Muscle of leg (tissue), 11 donors: Measurements from ENCODE around the gene SLIT3. TPM values are rescaled to one million over a fixed set of nuclear protein-coding genes. Genes with fewer than 3 reads are reported as not detected.

Experiments used
- DNase-seq: peaks from one replicate; pipeline ENCODE4 v3.0.0; 2013
- H3K27ac ChIP-seq: one replicate; pipeline ENCODE4 v1.5.1; 2013; ENCODE audit warnings: mild to moderate bottlenecking, low read length, control low read depth
- H3K27me3 ChIP-seq: one replicate; pipeline ENCODE4 v1.6.1; 2013; ENCODE audit warnings: low read length; ENCODE audit not compliant: control insufficient read depth, insufficient read depth
- H3K36me3 ChIP-seq: one replicate; pipeline ENCODE4 v1.6.1; 2013; ENCODE audit warnings: low read length; ENCODE audit not compliant: control insufficient read depth, insufficient read depth
- H3K4me1 ChIP-seq: one replicate; pipeline ENCODE4 v1.6.1; 2013; ENCODE audit warnings: low read length; ENCODE audit not compliant: control insufficient read depth, insufficient read depth
- H3K4me3 ChIP-seq: one replicate; pipeline ENCODE4 v1.5.1; 2013; ENCODE audit warnings: low read length, control low read depth
- H3K9me3 ChIP-seq: replicated peaks from 2 replicates; pipeline ENCODE4 v1.6.1; 2013; ENCODE audit warnings: low read depth, low read length; ENCODE audit not compliant: control insufficient read depth
- WGBS: methylation state at CpG from one replicate; pipeline ENCODE4 v1.1.5; 2013; ENCODE audit warnings: missing lambda C conversion rate; ENCODE audit not compliant: insufficient coverage; 5-methylcytosine and 5-hydroxymethylcytosine counted together
- polyA plus RNA-seq, 8 donors: library from polyadenylated mRNA; unstranded; fragments of 120-200 nt; gene quantifications; one replicate each; pipeline versions ENCODE4 v1.2.1 to v1.2.3, GENCODE V29; 2013; ENCODE audit warnings: inconsistent platforms in 1 of 8, low replicate concordance in 1 of 8; ENCODE audit not compliant: insufficient read length in 8 of 8, insufficient read depth in 1 of 8
- total RNA-seq: library from RNA; stranded (reverse); fragments of 120-200 nt; gene quantifications from one replicate; pipeline ENCODE4 v1.2.4, GENCODE V29; 2013

The SLIT3 gene
- total and polyA plus RNA-seq, 9 donors = 5.2 to 36.4 (median 12.2) TPM

- 87% methylated on average over 5 of the region's 5 CpGs for WGBS
Measured at GRCh38 chr5:168984135-168984675, 316.7 kb downstream of the SLIT3 start.

GRCh38 chr5:168979135-168979534, 321.8 kb downstream of the SLIT3 start:
- 58% methylated on average over 2 of the region's 5 CpGs for WGBS
- no peaks in the 10 kb centered on the region for H3K9me3 ChIP-seq
- H3K27me3 ChIP-seq = peaks cover 3% of the 10 kb centered on the region
- DNase-seq = peak; percentile 48
- H3K4me1 ChIP-seq = no peaks in the 10 kb centered on the region
- H3K27ac ChIP-seq = no peak overlapping the region
- no peaks in the 10 kb centered on the region for H3K36me3 ChIP-seq
- H3K4me3 ChIP-seq = no peak overlapping the region

More at GRCh38 chr5:168984135-168984675, 316.7 kb downstream of the SLIT3 start:
- DNase-seq = no peak
- Histone ChIP-seq H3K27ac (no peak overlapping the region), H3K4me1 (peaks cover 4% of the 10 kb centered on the region), H3K4me3 (no peak overlapping the region), H3K36me3 (no peaks in the 10 kb centered on the region), H3K9me3 (no peaks in the 10 kb centered on the region), H3K27me3 (peaks cover 2% of the 10 kb centered on the region)

- no peak overlapping the region for H3K4me3 ChIP-seq
- WGBS = no CpG with 5 or more reads among the region's 1 CpG
Measured at GRCh38 chr5:168978500-168978899, 322.4 kb downstream of the SLIT3 start.

GRCh38 chr5:168978015-168978414, 322.9 kb downstream of the SLIT3 start:
- no peak overlapping the region for H3K4me3 ChIP-seq
- no peaks in the 10 kb centered on the region for H3K9me3 ChIP-seq
- peaks cover 3% of the 10 kb centered on the region for H3K27me3 ChIP-seq
- H3K27ac ChIP-seq = no peak overlapping the region
- 83% methylated on average over 1 of the region's 3 CpGs for WGBS
- no peak for DNase-seq
- H3K36me3 ChIP-seq = no peaks in the 10 kb centered on the region
- no peaks in the 10 kb centered on the region for H3K4me1 ChIP-seq

More at GRCh38 chr5:168978500-168978899, 322.4 kb downstream of the SLIT3 start:
- Histone ChIP-seq H3K27me3 (peaks cover 3% of the 10 kb centered on the region), H3K27ac (no peak overlapping the region), H3K9me3 (no peaks in the 10 kb centered on the region), H3K4me1 (no peaks in the 10 kb centered on the region), H3K36me3 (no peaks in the 10 kb centered on the region)
- no peak for DNase-seq

DNA sequence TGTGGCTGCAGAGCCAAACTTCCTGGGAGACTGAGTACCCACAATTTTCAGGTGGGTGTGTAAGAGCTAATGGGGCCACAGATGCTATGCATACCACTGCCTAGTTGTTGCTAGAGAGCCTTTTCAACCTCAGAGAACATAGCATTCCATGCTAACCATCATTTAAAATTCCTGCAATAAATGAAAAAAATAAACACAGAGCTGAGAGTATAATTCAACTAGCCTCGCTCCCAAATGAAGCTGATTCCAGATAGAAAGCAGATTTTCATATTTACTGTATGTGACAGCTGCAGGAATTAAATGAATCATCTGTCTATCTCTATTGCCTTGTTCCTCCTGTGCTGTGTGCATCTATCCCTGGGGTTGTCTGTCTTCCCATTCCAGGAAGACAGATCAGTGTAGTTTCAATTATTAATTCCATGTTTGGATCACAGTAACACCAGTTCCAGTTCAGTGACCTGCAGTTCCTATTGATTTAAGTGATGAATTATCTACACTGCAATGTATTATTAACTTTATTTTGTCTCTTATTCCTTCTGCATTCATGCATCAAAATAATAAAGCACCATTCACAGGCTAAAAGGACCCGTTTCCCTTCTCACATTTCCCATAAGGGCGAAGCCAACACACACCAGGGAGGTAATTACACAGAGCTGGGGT, 324.5 kb downstream of the SLIT3 start:
- no CpG with 5 or more reads among the region's 3 CpGs for whole genome bisulfite sequencing
- H3K4me1 ChIP-seq = no peaks in the 10 kb centered on the region
- no peak for DNase-seq
- H3K36me3 ChIP-seq = no peaks in the 10 kb centered on the region
- no peak overlapping the region for H3K27ac ChIP-seq
- no peak overlapping the region for H3K4me3 ChIP-seq
- H3K9me3 ChIP-seq = no peaks in the 10 kb centered on the region
- H3K27me3 ChIP-seq = peaks cover 3% of the 10 kb centered on the region

DNA sequence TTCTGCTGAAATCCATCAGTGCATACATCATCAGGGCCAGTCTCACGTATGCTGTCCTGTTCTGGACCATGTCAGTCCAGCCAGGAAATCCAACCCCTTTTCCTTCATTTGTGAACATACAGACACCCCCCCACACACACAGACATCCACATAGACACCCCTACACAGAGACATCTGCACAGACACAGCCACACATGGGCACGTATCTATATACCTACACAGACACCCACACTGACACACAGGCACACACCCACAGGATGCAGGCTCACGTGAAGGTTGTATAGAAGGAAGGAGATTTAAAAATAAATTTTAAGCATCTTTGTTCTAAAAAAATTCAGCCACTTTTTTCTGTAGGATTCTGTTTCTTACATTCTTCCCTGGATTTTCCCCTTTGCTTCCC, 325.6 kb downstream of the SLIT3 start:
- H3K36me3 ChIP-seq = no peaks in the 10 kb centered on the region
- no peak overlapping the region for H3K27ac ChIP-seq
- peaks cover 3% of the 10 kb centered on the region for H3K27me3 ChIP-seq
- 91% methylated on average over 1 of the region's 3 CpGs for WGBS
- H3K4me3 ChIP-seq = no peak overlapping the region
- no peak for DNase-seq
- H3K4me1 ChIP-seq = no peaks in the 10 kb centered on the region
- no peaks in the 10 kb centered on the region for H3K9me3 ChIP-seq

DNA sequence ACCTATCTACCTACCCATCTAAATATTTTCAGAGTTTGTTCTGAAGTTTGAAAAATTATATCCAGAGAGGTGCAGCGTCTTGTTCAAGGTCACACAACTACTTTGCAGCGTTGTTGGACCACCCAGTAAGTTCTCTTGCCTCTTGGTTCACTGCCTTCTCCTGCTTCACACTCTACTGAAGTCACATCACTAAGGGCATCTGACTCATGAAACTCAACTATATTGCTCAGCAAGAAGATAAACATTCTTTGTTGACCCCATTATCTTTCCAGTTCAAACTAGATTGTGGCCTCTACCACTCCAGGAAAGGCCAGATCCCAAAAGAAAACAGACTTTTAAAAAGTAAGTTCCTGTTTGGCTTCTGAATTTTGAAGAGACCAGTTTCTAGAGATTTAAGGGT, 326.9 kb downstream of the SLIT3 start:
- Histone ChIP-seq H3K4me3 (no peak overlapping the region), H3K27me3 (peaks cover 3% of the 10 kb centered on the region), H3K36me3 (no peaks in the 10 kb centered on the region), H3K27ac (no peak overlapping the region), H3K9me3 (no peaks in the 10 kb centered on the region), H3K4me1 (no peaks in the 10 kb centered on the region)
- no peak for DNase-seq
- 79% methylated on average over 2 of the region's 2 CpGs for WGBS

DNA sequence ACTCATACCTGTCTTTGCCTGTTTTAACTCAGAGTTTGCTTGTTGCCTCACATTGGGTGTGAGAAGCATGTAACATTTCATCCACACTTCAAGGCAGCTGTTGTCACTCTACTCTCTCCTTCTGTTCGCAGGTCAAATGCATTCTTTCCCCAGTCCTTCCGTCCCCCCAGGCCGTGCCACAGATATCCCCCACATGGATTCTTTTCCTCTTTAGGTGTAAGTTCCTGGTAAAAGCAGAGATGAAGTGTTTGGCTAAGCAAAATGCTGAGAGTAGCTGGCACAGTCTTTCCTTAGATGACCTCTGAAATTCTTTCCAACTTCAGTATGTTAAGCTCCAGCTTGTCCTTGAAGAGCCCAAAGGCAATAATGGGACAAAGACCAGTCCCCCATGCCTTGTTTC, 328.2 kb downstream of the SLIT3 start:
- Histone ChIP-seq H3K36me3 (no peaks in the 10 kb centered on the region), H3K27ac (no peak overlapping the region), H3K9me3 (no peaks in the 10 kb centered on the region), H3K4me3 (no peak overlapping the region), H3K4me1 (no peaks in the 10 kb centered on the region), H3K27me3 (peaks cover 3% of the 10 kb centered on the region)
- no peak for DNase-seq
- WGBS = no CpG with 5 or more reads among the region's 3 CpGs

- Histone ChIP-seq H3K4me1 (no peaks in the 10 kb centered on the region), H3K36me3 (no peaks in the 10 kb centered on the region), H3K27me3 (peaks cover 3% of the 10 kb centered on the region), H3K27ac (no peak overlapping the region), H3K4me3 (no peak overlapping the region), H3K9me3 (no peaks in the 10 kb centered on the region)
- no peak for DNase-seq
- 95% methylated on average over 3 of the region's 4 CpGs for WGBS
Measured at GRCh38 chr5:168971100-168971499, 329.8 kb downstream of the SLIT3 start.

GRCh38 chr5:168969326-168969886, 331.5 kb downstream of the SLIT3 start:
- Histone ChIP-seq H3K4me1 (no peaks in the 10 kb centered on the region), H3K27ac (no peak overlapping the region), H3K27me3 (no peaks in the 10 kb centered on the region), H3K9me3 (no peaks in the 10 kb centered on the region), H3K4me3 (no peak overlapping the region), H3K36me3 (no peaks in the 10 kb centered on the region)
- WGBS = 52% methylated on average over 3 of the region's 8 CpGs
- no peak for DNase-seq
